Activated CD8-positive, alpha-beta memory T cell treated with anti-CD3 and anti-CD28 coated beads for 36 hours (primary cell): ENCODE data around the gene MAPK14. TPM values are rescaled to one million over a fixed set of nuclear protein-coding genes. Genes with fewer than 3 reads are reported as not detected.

Source experiments
- CTCF ChIA-PET: fragments of 350-600 bp; sonication (Branson Sonifier 250); formaldehyde crosslinking; loops from one replicate; lab custom pipeline; 2021; ENCODE audit warnings: antibody characterized with exemption; lab: Charles Lee
- POLR2A ChIA-PET: fragments of 350-600 bp; sonication (Branson Sonifier 250); formaldehyde crosslinking; loops from one replicate; lab custom pipeline; 2021; ENCODE audit warnings: antibody characterized with exemption; lab: Charles Lee
- total RNA-seq, 2 experiments: library from RNA; stranded (reverse); gene quantifications; one replicate each; pipeline ENCODE4 v1.2.3, GENCODE V29; 2021

Gene MAPK14
- total RNA-seq, 2 experiments from 2014 or later, result 41.6 to 44.7 TPM

GRCh38 chr6:36124346-36124745, 96.7 kb downstream of the MAPK14 start:
- CTCF ChIA-PET, result interaction anchor here (1.0 to 2.4 kb wide), 4 partner anchors 30 to 96 kb away, joined by 3 to 13 read pairs (median 4); partner anchors contain the start of gene MAPK14
- POLR2A ChIA-PET, result interaction anchor here (0.6 kb wide), 1 partner anchor 97 kb away, joined by 3 read pairs; the partner anchor contains the start of gene MAPK14

- ChIA-PET POLR2A (no interaction called here), CTCF (interaction anchor here (1.5 to 2.4 kb wide), 2 partner anchors 64 to 97 kb away, joined by 3 to 13 read pairs; partner anchors contain the start of gene MAPK14)
Observed at GRCh38 chr6:36124881-36125280, 97.3 kb downstream of the MAPK14 start.

GRCh38 chr6:36125575-36125974, 98.0 kb downstream of the MAPK14 start:
- ChIA-PET CTCF (interaction anchor here (1.3 to 2.4 kb wide), 3 partner anchors 15 to 177 kb away, joined by 4 to 13 read pairs (median 4); partner anchors contain the start of gene MAPK14), POLR2A (no interaction called here)

GRCh38 chr6:36126121-36126520, 98.5 kb downstream of the MAPK14 start:
- CTCF ChIA-PET, result interaction anchor here (1.3 to 2.4 kb wide), 3 partner anchors 14 to 176 kb away, joined by 4 to 13 read pairs (median 4); partner anchors contain the start of gene MAPK14
- POLR2A ChIA-PET, result no interaction called here

DNA sequence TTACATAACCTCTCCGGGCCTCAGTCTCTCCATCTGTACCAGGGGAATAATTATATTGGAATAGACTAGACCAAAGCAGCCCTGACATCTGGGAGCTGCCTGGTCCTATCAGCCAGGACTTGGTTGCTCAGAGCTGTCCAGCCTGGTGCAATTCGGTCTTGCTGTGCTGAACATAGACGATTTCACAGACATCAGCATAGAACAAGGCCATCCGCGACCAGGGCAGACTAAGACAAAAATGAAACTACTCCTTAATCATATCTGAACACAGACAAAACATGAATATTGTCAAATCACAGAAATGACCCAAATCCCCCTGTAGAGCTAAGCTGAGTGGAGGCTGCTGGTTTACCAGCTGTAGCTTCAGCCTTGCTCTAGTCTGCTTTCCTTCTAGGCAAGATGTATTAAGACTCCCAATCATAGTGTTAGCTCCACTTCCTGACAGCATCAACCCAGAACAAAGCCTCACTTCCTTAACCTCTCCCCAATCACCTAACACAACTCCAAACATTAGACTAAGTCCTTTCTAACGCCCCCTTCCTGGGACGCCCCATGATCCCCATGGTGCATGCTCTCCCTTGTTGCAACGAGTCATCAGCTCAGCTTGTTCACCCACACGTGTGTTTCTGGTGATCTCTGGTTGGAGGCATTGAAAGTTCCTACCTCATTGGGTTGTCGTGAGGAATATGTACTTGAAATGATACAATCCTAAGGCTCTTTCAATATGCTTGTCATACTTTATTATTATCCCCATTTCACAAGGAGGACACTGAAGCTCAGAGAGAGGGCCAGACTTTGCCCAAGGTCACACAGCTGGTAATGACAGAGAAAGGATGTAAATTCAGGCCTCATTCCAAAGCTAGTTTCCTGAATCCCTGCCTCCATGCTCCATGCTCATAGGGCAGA, 99.2 kb downstream of the MAPK14 start:
- ChIA-PET POLR2A (no interaction called here), CTCF (interaction anchor here (1.3 to 1.9 kb wide), 2 partner anchors 13 to 176 kb away, joined by 4 read pairs; no protein-coding TSS in a partner anchor)

GRCh38 chr6:36127462-36128016, 99.9 kb downstream of the MAPK14 start:
- POLR2A ChIA-PET, result no interaction called here
- CTCF ChIA-PET, result no interaction called here

DNA sequence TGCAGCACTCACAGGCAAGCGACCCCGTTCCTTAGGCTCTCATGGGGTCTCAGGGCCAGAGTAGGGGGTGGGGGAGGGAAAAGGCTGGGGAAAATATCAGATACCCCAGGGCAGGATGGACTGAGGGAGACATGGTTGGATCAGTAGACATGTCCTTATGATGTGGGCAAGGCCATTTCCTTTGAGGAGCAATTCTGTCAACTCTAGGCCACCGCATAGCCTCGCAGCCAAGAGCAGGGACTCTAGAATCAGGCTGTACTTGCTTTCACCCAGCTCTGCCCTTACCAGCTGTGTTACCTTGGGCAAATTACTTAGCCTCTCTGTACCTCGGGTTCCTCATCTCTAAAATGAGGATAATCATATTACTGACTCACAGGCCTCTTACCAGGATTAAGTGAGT, 100.5 kb downstream of the MAPK14 start:
- ChIA-PET CTCF (no interaction called here), POLR2A (no interaction called here)

GRCh38 chr6:36128793-36129192, 101.2 kb downstream of the MAPK14 start:
- POLR2A ChIA-PET, result no interaction called here
- CTCF ChIA-PET, result interaction anchor here (0.6 kb wide), 1 partner anchor 15 kb away, joined by 4 read pairs; no protein-coding TSS in a partner anchor

DNA sequence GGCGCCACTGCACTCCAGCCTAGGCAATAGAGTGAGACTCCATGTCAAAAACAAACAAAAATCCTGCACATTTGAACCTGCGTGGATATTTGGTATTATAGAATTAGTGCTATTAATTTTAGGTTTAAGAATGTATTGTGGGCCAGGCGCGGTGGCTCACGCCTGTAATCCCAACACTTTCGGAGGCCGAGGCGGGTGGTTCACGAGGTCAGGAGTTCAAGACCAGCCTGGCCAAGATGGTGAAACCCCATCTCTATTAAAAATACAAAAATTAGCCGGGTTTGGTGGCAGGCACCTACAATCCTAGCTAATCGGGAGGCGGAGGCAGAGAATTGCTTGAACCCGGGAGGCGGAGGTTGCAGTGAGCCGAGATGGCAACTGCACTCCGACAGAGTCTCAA, 101.7 kb downstream of the MAPK14 start:
- POLR2A ChIA-PET, result interaction anchor here (0.6 to 3.9 kb wide), 4 partner anchors 8 to 174 kb away, joined by 3 to 49 read pairs (median 27); partner anchors contain the start of gene MAPK14
- CTCF ChIA-PET, result interaction anchor here (0.6 to 0.9 kb wide), 3 partner anchors 16 to 227 kb away, joined by 3 to 4 read pairs (median 3); no protein-coding TSS in a partner anchor

- ChIA-PET POLR2A (interaction anchor here (0.6 to 3.9 kb wide), 6 partner anchors 9 to 321 kb away, joined by 3 to 49 read pairs (median 11); partner anchors contain the start of gene MAPK14), CTCF (interaction anchor here (0.6 to 2.1 kb wide), 6 partner anchors 7 to 226 kb away, joined by 3 to 17 read pairs (median 6); no protein-coding TSS in a partner anchor)
Observed at GRCh38 chr6:36129941-36130666, 102.5 kb downstream of the MAPK14 start, which contains the start of gene MAPK13. MAPK13 (plus strand) TSS chr6:36130513; CDS start chr6:36130583, 70 bp downstream.

DNA sequence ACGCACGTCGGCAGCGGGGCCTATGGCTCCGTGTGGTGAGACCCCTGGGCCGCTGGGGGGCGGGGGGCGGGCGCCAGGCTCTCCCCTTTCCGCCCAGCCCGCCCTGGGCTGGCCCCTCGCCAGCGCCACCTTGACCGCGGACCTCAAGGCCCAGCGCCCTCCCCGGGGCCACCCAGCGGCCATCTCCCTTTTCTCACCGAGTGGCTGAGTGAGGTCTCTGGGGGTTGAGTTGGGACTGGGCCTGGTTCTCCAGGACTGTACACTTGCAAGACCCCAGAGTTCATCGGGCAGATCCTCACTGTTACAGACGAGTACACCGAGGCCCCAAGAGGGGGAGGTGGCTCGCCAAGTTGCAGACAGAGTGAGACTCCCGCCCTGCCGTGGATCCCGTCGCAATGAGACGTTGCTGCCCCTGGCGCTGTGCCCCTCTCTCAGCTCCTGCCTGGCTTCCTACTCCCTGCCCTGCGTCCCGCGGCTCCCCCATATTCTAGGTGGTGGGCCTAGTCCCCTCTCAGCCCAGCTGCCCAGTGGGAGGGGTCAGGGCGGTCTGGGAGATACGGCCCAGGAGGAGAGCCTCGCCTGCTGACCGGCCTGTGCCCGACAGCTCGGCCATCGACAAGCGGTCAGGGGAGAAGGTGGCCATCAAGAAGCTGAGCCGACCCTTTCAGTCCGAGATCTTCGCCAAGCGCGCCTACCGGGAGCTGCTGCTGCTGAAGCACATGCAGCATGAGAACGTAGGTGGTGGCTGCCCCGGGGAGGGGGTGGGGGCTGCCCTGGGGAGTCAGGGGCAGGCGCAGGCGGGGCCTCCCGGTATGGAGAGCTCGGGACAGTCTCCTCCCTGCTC, 103.3 kb downstream of the MAPK14 start:
- POLR2A ChIA-PET, result interaction anchor here (0.6 to 3.9 kb wide), 5 partner anchors 10 to 320 kb away, joined by 3 to 49 read pairs (median 13); partner anchors contain the start of gene MAPK14

GRCh38 chr6:36131511-36132245, 104.1 kb downstream of the MAPK14 start:
- CTCF ChIA-PET, result interaction anchor here (0.8 to 2.1 kb wide), 8 partner anchors 9 to 171 kb away, joined by 3 to 17 read pairs (median 6); partner anchors contain the start of gene MAPK14

More for the DNA sequence above, 103.3 kb downstream of the MAPK14 start:
- CTCF ChIA-PET, result interaction anchor here (1.0 to 2.1 kb wide), 7 partner anchors 8 to 103 kb away, joined by 4 to 17 read pairs (median 6); partner anchors contain the start of gene MAPK14

GRCh38 chr6:36132246-36132895, 104.8 kb downstream of the MAPK14 start:
- CTCF ChIA-PET, result interaction anchor here (0.8 to 2.1 kb wide), 8 partner anchors 9 to 170 kb away, joined by 3 to 17 read pairs (median 5); partner anchors contain the start of gene MAPK14
- POLR2A ChIA-PET, result interaction anchor here (1.0 to 3.9 kb wide), 4 partner anchors 11 to 104 kb away, joined by 3 to 49 read pairs (median 29); partner anchors contain the start of gene MAPK14

More at GRCh38 chr6:36131511-36132245, 104.1 kb downstream of the MAPK14 start:
- POLR2A ChIA-PET, result interaction anchor here (1.9 to 3.9 kb wide), 4 partner anchors 10 to 104 kb away, joined by 9 to 49 read pairs (median 29); partner anchors contain the start of gene MAPK14

DNA sequence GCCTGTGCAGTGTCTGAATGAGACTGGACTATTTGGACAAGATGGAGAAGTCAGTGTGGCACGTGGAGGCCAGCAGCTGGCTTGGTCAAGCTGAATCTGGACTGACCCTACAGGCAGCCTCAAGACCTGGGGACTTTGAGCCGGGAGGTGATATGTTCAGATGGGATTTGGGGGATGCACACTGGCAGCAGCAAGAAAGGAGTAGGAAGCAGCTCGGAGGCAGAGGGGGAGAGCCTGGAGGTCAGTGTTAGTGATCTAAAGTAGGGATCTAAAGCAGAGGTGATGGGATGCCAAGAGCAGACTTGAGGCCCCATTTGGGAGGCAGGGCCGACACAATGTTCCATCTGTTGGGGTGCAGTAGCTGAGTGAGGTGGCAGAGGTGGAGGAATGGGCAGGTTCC, 105.5 kb downstream of the MAPK14 start:
- ChIA-PET POLR2A (interaction anchor here (1.0 to 3.9 kb wide), 2 partner anchors 62 to 105 kb away, joined by 3 to 49 read pairs; partner anchors contain the start of gene MAPK14), CTCF (interaction anchor here (1.0 to 1.4 kb wide), 3 partner anchors 11 to 62 kb away, joined by 3 read pairs; no protein-coding TSS in a partner anchor)

DNA sequence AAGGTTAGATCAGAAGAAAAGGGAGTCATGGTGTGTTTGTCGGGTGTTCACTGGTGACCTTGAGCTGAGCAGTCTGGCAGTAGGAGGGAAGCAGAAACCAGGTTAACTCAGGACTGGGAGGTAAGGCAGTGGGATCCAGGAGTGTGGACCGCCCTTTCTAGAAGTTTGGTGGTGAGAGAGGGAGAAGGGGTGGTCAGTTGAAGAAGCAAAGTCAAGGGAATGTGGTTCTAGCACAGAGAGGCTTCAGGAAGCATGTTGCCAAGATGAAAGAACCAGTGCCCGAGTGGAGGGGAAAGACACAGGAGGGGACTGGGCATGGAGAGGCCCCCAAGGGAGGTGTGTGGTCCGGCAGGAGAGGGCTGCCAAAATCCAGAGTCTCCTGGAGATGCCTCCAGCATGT, 106.3 kb downstream of the MAPK14 start:
- ChIA-PET POLR2A (no interaction called here), CTCF (interaction anchor here (1.0 to 1.4 kb wide), 3 partner anchors 10 to 61 kb away, joined by 3 to 4 read pairs (median 3); no protein-coding TSS in a partner anchor)
